Activated CD4-positive, alpha-beta T cell treated with anti-CD3 and anti-CD28 coated beads, Interleukin-2, Interleukin-4, amounts not matched to agents 100 ng/mL and 50 ng/mL, durations not matched to agents 16 hours and 8 hours (primary cell): ENCODE results near the gene TCHH.
"Not testable (repeated sequence)": the region's sequence is repeated elsewhere in the genome, so short reads cannot be mapped to it uniquely, and the experiment has no call there.

Experiments used
- DNase-seq: peaks from one replicate; pipeline ENCODE4 v3.0.0-alpha.2; 2020; ENCODE audit warnings: low spot score

TCHH gene

DNA sequence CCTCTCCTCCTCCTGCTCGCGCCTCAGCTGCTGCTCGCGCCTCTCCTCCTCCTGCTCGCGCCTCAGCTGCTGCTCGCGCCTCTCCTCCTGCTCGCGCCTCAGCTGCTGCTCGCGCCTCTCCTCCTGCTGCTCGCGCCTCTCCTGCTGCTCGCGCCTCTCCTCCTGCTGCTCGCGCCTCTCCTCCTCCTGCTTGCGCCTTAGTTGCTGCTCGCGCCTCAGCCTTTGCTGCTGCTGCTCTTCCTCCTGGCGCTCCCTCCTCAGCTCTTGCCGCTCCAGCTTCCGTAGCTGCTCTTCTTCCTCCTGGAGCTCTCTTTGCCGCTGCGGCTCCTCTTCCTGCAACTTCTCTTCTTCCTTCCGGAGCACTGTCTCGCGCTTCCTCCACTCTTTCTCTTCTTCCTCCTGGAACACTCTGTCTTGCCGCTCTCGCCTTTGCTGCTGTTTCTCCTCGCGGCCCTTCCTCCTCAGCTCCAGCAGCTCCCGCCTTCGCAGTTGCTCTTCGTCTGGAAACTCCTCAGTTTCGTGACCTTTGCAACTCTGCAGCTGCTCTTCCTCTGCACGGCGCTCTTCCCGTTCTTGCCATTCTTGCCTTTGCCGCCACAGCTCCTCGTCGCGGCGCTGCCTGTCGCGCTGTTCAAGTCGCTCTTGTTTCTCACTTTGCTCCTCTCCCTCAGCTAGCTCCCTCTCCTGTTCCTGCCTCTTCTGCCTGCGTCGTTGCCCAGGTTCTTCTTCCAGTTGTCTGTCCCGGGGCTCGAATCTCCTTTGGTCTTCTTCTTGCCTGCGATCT, 3.0 kb downstream of the TCHH start:
- peak; percentile 4 for DNase-seq

DNA sequence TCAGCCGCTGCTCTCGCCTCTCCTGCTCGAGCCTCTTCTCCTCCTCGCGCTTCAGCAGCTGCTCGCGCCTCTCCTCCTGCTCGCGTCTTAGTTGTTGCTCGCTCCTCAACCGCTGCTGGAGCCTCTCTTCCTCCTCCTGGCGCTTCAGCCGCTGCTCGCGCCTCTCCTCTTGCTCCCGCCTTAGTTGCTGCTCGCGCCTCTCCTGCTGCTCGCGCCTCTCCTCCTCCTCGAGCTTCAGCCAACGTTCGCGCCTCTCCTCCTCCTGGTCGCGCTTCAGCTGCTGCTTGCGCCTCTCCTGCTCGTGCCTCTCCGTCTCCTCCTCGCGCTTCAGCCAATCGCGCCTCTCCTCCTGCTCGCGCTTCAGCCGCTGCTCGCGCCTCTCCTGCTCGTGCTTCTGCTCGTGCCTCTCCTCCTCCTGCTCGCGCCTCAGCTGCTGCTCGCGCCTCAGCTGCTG, 3.7 kb downstream of the TCHH start:
- peak; percentile 51 for DNase-seq

DNA sequence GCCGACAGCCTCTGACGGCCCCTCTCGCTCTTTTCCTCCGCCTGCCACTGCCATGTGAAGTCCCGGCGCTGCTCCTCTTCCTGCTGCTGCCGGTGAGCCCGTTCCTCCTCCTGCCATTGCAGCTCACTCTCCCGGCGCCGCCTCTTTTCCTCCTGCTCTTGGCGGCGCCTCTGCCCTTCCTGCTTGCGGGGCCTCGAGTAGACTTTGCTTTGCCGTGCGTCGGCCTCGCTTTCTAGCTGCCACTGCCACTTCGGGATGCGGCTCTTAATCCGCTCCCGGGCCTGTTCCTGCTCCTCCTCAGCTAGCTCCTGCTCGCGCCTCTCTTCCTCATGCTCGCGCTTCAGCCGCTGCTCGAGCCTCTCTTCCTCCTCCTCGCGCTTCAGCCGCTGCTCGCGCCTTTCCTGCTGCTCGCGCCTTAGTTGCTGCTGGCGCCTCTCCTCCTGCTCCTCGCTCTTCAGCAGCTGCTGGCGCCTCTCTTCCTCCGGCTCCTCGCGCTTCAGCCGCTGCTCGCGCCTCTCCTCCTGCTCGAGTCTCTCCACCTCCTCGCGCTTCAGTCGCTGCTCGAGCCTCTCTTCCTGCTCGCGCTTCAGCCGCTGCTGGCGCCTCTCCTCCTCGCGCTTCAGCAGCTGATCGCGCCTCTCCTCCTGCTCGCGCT, 4.3 kb downstream of the TCHH start:
- peak; percentile 40 for DNase-seq

DNA sequence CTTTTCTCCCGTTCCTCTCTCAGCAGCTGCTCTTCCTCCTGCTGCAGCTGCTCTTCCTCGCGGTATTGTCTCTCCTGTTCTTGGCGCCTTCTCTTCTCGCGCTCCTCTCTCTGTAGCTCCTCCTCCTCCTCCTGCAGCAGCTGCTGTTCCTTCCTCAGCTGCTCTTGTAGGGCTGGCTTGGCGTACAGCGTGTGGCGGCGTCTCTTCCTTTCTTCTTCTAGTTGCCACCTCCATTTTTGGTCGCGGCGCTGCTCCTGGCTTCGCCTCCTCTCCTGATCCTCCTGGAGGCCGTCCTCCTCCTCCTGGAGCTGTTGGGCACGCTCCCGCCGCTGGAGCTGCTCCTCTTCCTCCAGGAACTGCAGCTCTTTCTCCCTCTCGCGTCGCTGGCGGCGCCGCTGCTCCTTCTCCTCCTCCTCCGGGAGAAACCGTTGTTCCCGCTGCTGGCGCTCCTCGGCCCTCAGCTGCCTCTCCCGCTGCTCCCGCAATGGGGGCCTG, 4.8 kb downstream of the TCHH start:
- peak; percentile 39 for DNase-seq

DNA sequence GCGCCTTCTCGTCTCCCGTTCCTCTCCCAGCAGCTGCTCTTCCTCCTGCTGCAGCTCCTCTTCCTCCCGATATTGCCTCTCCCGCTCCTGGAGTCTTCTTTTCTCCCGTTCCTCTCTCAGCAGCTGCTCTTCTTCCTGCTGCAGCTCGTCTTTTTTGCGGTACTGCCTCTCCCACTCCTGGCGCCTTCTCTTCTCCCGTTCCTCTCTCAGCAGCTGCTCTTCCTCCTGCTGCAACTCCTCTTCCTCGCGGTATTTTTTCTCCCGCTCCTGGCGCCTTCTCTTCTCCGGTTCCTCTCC, 5.3 kb downstream of the TCHH start:
- DNase-seq = no peak

DNA sequence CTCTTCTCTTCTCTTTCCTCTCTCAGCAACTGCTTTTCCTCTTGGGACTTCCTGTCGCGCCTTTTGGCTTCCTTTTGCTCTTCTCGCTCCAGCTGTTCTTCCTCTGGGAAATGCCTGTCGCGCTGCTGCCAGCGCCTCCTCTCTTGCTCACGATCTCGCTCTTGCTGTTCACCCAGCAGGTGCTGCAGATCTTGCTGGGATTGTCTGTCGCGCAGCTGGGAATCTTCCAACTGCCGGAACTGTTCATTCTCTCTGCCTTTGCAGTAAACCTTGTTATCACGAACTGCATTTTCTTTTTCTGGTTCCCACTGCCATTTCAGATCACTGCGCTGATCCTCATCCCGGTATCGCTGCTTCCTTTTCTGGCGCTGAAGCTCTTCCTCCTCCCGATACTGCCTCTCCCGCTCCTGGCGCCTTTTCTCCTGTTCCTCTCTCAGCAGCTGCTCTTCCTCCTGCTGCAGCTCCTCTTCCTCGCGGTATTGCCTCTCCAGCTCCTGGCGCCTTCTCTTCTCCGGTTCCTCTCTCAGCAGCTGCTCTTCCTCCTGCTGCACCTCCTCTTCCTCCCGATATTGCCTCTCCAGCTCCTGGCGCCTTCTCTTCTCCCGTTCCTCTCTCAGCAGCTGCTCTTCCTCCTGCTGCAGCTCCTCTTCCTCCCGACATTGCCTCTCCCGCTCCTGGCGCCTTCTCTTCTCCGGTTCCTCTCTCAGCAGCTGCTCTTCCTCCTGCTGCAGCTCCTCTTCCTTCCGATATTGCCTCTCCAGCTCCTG, 5.8 kb downstream of the TCHH start:
- no peak for DNase-seq

DNA sequence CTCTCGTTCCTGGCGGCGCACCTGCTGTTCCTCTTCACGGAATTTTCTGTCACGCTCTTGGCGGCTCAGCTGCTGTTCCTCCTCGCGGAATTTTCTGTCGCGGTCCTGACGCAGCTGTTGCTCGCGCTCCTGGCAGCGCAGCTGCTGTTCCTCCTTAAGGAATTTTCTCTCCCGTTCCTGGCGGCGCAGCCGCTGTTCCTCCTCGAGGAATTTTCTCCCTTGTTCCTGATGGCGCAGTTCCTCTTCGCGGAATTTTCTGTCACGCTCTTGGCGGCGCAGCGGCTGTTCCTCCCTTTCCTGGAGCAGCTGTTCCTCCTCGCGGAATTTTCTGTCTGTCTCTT, 6.4 kb downstream of the TCHH start:
- DNase-seq = no peak

DNA sequence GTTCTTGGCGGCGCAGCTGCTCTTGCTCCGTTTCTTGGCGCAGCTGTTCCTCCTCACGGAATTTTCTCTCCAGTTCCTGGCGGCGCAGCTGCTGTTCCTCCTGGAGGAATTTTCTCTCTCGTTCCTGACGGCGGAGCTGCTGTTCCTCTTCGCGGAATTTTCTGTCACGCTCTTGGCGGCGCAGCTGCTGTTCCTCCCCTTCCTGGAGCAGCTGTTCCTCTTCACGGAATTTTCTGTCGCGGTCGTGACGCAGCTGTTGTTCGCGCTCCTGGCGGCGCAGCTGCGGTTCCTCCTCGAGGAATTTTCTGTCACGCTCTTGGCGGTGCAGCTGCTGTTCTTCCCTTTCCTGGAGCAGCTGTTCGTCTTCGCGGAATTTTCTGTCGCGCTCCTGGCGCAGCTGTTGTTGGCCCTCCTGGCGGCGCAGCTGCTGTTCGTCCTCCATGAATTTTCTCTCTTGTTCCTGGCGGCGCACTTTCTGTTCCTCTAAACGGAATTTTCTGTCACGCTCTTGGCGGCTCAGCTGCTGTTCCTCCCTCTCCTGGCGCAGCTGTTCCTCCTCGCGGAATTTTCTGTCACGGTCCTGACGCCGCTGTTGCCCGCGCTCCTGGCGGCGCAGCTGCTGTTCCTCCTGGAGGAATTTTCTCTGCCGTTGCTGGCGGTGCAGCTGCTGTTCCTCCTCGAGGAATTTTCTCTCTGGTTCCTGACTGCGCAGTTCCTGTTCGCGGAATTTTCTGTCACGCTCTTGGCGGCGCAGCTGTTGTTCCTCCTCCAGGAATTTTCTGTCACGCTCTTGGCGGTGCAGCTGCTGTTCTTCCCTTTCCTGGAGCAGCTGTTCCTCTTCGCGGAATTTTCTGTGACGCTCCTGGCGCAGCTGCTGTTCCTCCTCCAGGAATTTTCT, 7.0 kb downstream of the TCHH start:
- no peak for DNase-seq

DNA sequence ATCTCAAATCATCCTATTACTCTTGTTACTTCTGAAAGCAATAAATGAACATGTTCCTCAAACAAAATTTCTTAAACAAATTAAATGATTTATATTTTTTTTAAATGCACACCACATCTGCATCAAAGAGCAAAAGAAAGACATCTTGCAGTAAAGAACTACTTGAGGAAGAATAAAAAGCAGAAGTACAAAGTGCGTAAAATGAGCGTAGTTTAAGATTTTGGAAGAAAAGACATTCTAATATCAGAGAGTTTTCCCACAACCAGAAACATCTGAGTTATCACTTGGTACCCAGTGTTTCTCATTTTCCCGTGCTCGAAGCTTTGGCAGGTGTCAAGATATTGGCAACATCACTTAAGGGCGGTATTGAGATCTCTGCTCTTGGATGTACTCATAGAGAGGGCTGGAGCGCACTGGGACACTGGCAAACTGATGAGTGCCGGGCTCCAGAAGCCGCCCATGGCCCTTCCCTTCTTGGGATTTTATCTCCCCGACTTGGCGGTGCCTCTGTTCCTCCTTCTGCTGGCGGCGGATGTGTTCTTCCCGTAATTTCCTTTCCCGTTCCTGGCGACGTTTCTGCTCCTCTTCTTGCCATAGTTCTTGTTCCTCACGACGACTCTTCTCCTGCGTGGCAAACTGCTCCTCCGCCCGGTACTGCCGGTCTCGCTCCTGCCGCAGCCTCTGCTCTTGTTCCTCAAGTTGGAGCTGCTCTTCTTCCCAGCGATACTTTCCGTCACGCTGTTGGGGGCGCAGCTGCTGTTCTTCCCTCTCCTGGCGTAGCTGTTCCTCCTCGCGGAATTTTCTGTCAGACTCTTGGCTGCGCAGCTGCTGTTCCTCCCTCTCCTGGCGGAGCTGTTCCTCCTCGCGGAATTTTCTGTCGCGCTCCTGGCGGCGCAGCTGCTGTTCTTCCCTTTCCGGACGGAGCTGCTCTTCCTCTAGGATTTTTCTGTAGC, 7.9 kb downstream of the TCHH start:
- DNase-seq = no peak

DNA sequence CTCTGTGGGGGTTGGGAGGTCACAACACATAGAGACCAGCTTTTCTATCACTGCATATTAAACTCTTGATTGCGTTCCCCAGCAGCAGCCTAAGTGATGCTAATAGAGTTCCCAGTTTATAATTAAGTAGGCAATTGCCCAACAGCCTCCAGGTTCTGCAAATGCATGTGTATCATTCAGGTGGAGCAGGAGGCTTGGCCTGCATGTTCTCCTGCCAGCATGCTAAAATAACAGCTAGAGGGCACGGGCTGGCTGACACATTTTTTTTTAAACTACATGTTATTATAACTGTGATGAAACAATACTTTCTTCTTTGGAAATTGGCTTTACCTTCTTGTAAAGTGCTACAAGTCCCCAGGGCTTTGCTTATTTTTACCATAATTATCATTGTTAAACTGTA, 10.4 kb downstream of the TCHH start:
- DNase-seq = no peak

DNA sequence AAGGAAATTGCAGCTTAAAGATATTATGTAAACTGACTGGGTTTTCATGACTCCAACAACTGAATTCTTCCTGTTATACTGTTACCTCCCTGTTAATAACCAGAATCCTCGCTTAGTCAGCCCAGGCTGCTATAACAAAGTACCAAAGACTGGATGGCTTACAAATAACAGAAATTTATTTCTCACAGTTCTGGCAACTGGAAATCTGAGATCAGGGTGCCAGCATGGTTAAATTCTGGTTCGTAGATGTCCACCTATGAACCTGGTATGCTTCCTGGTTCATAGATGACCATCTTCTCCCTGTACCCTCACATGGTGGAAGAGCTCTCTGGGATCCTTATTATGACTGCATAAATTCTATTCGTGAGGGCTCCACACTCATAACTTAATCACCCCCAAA, 18.3 kb downstream of the TCHH start:
- no peak for DNase-seq

DNA sequence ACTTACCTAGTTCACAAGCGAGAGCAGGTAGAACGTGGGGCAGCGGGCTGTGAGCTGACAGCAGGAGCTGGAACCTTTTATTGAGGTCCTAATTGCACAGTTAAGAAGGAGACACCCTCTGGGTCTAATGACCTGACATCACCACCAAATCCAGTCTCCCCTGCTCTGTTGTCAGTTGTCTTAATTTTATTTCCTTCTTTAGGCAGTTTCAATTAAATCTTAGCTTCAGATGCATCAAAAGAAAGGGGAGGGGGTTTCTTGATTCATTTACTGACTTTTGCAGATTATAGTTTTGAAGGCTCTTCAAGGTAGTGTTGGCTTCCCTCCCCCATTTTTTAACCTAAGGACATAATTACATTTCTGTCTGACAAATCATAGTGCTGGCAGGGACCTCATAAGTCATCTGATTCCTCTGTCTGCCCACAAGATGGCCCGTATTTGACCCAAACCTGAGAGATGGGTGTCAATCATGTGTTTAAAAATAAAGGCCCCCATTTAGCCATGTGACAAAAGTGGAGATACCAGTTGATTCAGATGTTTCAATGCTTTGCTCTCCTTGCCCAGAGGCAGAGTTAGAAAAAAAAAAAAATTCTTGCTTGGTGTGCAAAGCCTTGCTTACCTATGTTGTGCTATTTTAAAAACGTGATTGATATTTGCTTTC, 26.1 kb downstream of the TCHH start, which contains the start of gene TCHHL1:
Gene TCHHL1 (minus strand): TSS at position 51 of the 661 bp plus-strand sequence. CDS start 921 bp downstream, outside the sequence.
- no peak for DNase-seq

DNA sequence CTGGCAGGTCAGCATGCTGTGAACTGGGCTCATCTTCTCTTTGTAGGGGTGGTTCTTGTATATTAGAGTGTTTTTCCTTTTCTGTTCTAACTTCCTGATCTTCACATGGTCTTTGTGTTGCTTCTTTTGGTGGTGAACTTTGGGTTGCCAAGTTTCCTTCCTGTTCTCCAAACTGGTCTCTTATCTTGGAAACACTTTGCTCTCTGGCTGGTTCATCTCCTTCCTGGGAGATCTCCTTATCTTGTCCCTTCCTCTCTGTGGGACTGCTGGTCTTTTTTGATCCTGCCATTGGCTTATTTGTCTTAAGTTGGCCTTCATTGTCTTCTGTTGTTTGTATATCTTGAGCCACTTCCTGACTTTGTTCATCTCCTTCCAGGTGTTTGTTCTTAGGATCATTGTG, 28.5 kb downstream of the TCHH start:
- no peak for DNase-seq

DNA sequence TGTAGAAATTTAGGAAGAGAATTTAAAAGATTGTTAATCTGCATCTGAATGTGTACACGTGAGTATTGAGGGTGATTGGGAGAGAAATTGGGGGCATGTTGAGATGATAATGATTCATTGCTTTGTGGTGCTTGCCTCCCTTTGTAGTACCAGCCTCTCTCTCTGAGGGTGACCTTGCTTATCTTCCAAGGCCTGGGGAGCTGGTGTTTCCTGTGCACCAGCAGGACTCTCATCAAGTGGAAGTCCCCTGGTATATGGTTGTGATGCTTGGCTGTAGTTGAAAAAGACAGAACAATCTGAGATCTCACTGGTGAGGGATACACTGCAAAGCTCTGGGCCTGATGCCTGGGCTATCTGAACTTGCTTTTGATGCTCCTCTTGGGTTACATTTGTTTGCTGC, 30.4 kb downstream of the TCHH start:
- DNase-seq = no peak

DNA sequence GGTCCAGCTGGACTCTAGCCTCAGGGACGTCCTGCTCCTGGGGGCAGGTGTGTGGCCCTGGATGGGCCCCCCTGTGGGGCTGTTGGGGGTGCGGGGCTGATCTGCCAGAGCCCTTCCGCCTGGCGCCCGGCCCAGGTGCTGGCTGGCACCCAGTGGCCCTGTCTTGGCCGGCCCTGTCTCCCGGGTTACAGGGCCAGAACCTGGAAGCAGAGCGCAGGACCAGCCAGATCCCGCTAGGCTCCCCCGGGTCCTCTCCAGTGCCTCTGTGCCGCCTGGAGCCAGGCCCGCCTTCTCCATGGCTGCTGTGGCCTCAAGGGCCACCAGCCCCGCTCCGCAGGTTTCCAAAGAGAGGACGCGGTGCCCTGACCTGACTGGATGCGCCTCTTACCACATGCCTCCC, 34.2 kb downstream of the TCHH start:
- DNase-seq = not testable (repeated sequence)

DNA sequence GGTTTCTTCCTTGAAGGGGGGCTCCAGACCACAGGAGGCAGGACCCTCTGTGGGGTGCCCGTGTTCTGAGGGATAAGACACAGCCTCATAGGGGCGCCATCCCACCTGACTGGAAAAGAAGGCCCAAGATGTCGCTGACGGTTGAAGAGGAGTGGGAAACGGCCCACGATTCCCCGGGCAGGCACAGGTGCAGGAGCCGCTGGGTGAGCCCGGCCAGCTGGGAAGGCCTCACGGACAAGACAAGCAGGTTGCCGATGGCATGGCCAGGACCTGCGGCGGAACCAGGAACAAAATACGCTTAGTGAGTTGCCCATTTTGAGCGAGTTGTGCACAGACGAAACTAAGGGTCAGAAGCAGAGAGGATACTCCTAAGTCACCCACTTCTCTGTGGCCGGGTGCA, 34.8 kb downstream of the TCHH start:
- DNase-seq = not testable (repeated sequence)

DNA sequence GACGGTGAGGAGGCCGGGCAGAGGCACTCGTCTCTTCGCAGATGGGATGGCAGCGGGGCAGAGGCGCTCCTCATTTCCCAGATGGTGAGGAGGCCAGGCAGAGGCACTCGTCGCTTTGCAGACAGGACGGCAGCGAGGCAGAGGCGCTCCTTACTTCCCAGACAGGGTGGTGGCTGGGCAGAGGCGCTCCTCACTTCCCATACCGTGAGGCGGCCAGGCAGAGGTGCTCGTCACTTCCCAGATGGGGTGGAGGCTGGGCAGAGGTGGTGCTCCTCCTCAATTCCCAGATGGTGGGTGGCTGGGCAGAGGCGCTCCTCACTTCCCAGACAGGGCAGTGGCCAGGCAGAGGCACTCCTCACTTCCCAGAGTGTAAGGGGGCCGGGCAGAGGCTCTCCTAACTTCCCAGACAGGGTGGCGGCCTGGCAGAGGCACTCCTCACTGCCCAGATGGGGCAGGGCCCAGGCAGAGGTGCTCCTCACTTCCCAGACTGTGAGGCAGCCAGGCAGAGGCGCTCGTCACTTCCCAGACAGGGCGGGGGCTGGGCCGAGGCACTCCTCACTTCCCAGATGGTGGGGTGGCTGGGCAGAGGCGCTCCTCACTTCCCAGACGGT, 36.3 kb downstream of the TCHH start:
- no peak for DNase-seq

DNA sequence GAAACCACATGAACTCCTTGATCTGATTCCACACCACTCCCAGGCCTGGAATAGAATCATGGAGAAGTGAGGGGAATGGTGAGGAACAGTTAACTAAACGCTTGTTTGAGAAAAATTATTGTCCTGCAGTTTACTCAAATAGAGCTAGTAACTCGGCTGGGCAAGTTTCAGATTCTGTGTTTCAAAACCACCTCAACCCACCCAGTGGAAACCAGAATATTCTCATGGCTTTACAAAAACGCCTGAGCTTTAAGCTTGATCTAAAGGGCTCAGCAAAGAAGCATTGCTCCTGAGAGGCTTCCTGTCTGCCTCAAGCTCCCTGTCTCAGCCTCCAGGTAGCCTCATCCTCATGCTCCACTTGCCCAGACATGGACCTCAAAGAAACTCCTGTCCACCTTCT, 42.9 kb downstream of the TCHH start:
- no peak for DNase-seq

DNA sequence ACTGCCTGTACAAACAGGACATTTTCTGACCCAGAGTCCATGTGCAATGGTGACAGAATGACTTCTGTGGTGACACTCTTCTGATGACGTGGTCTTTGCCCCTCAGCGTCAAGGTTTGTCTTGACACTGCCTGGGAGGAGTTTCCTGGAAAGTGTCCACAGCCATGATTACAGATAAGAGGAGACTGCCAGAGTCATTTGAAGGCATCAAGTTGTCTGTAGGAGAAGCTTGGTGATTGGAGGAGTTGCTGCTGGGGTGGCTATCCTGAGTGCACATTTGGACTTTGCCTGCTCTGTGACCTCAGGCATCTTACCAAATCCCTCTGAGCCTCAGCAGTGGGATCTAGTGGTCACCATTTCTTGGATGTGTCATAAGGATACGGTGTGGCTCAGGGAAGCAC, 44.1 kb downstream of the TCHH start:
- DNase-seq = no peak

DNA sequence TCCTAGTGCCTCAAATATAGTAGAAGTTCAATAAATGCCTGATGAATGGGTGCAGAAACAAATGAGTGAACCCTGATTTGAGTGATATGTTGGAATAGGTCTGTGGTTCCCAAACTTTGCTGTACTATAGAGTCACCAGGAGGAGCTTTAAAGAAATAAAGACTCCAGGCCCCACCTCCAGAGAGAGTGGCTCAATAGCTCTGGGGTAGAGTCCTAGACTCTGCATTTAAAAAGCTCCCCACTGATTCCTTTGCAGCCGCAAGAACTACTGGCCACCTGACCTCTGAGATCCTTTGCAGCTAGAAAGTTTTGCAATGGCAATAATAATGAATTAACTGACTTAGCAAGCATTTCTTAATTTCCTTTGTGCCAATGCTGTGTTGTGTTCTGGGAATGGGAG, 47.3 kb downstream of the TCHH start:
- no peak for DNase-seq
